ENCODE data around the gene NDRG3.

NDRG3 gene

GRCh38 chr20:36633285-36633772 lies 112.6 kb downstream of the NDRG3 start:
- Histone ChIP-seq H2BK120ac (ENCODE audit: low read depth, low read length) (no peak overlapping the region), H4K8ac (ENCODE audit: low read length) (no peak overlapping the region), H3K27me3 (ENCODE audit: control insufficient read depth in 1 of 2, insufficient read depth in 1 of 2, low read length in 2 of 2) (peaks cover 0 to 9% of the 10 kb centered on the region in 2 experiments), H3K36me3 (ENCODE audit: control insufficient read depth in 1 of 2, insufficient read depth in 2 of 2, low read depth in 1 of 2, low read length in 2 of 2) (no peaks in the 10 kb centered on the region), H3K18ac (ENCODE audit: low read depth in 1 of 2, low read length in 2 of 2) (no peak overlapping the region), H2AK5ac (ENCODE audit: low read length, severe bottlenecking) (no peak overlapping the region), H3K4me2 (ENCODE audit: low read length, poor library complexity, severe bottlenecking) (no peak overlapping the region), H2AFZ (ENCODE audit: low read depth, low read length) (no peak overlapping the region), H3K14ac (ENCODE audit: low read length in 2 of 2) (no peak overlapping the region), H3K9me3 (ENCODE audit: control insufficient read depth, low read length) (no peaks in the 10 kb centered on the region), H3K79me1 (replicated peaks; ENCODE audit: low read length, poor library complexity, severe bottlenecking) (no peaks in the 10 kb centered on the region), H3K27ac (ENCODE audit: low read length, poor library complexity, severe bottlenecking) (no peak overlapping the region), H3K4me1 (ENCODE audit: control insufficient read depth, insufficient read depth, low read depth, low read length) (peaks cover 9% of the 10 kb centered on the region), H4K91ac (ENCODE audit: low read length) (no peak overlapping the region), H2BK12ac (ENCODE audit: low read length in 2 of 2) (no peak overlapping the region), H2BK15ac (ENCODE audit: low read depth, poor library complexity, severe bottlenecking) (no peak overlapping the region), H3K4me3 (ENCODE audit: insufficient read depth in 1 of 2, low read depth in 1 of 2, low read length in 2 of 2) (peak overlapping the region in 1 of 2 experiments; percentile 14), H3K9ac (ENCODE audit: low read length) (no peak overlapping the region), H3K4ac (ENCODE audit: low read depth in 1 of 2, low read length in 2 of 2) (no peak overlapping the region), H3K23ac (ENCODE audit: low read length in 2 of 2) (no peak overlapping the region), H2BK5ac (ENCODE audit: low read depth, low read length, poor library complexity, severe bottlenecking) (no peak overlapping the region)
- DNase-seq, result no peak
- WGBS, result 87% methylated on average over 9 of the region's 9 CpGs

- no peaks in the 10 kb centered on the region for H3K79me1 ChIP-seq (replicated peaks; ENCODE audit: low read length, poor library complexity, severe bottlenecking)
- H3K4me2 ChIP-seq (ENCODE audit: low read length, poor library complexity, severe bottlenecking), result no peak overlapping the region
- no peak overlapping the region for H2BK5ac ChIP-seq (ENCODE audit: low read depth, low read length, poor library complexity, severe bottlenecking)
- no peak for DNase-seq
- H3K18ac ChIP-seq (ENCODE audit: low read depth in 1 of 2, low read length in 2 of 2), result no peak overlapping the region
- no peak overlapping the region for H2BK15ac ChIP-seq (ENCODE audit: low read depth, poor library complexity, severe bottlenecking)
- H4K8ac ChIP-seq (ENCODE audit: low read length), result no peak overlapping the region
- H3K14ac ChIP-seq (ENCODE audit: low read length in 2 of 2), result no peak overlapping the region
- no peaks in the 10 kb centered on the region for H3K36me3 ChIP-seq (ENCODE audit: control insufficient read depth in 1 of 2, insufficient read depth in 2 of 2, low read depth in 1 of 2, low read length in 2 of 2)
- no peak overlapping the region for H3K4ac ChIP-seq (ENCODE audit: low read depth in 1 of 2, low read length in 2 of 2)
- H3K4me3 ChIP-seq (ENCODE audit: insufficient read depth in 1 of 2, low read depth in 1 of 2, low read length in 2 of 2), result no peak overlapping the region
- peaks cover 9% of the 10 kb centered on the region for H3K4me1 ChIP-seq (ENCODE audit: control insufficient read depth, insufficient read depth, low read depth, low read length)
- no peak overlapping the region for H3K9ac ChIP-seq (ENCODE audit: low read length)
- peaks cover 0 to 9% of the 10 kb centered on the region in 2 experiments for H3K27me3 ChIP-seq (ENCODE audit: control insufficient read depth in 1 of 2, insufficient read depth in 1 of 2, low read length in 2 of 2)
- H3K23ac ChIP-seq (ENCODE audit: low read length in 2 of 2), result no peak overlapping the region
- H2AK5ac ChIP-seq (ENCODE audit: low read length, severe bottlenecking), result no peak overlapping the region
- no peak overlapping the region for H3K27ac ChIP-seq (ENCODE audit: low read length, poor library complexity, severe bottlenecking)
- 76% methylated on average over 14 of the region's 14 CpGs for WGBS
- H4K91ac ChIP-seq (ENCODE audit: low read length), result no peak overlapping the region
- H3K9me3 ChIP-seq (ENCODE audit: control insufficient read depth, low read length), result no peaks in the 10 kb centered on the region
- H2BK120ac ChIP-seq (ENCODE audit: low read depth, low read length), result no peak overlapping the region
- H2BK12ac ChIP-seq (ENCODE audit: low read length in 2 of 2), result no peak overlapping the region
- H2AFZ ChIP-seq (ENCODE audit: low read depth, low read length), result no peak overlapping the region
Measured at GRCh38 chr20:36632487-36633284, 113.2 kb downstream of the NDRG3 start.

- H2BK120ac ChIP-seq (ENCODE audit: low read depth, low read length), result no peak overlapping the region
- no peak overlapping the region for H3K18ac ChIP-seq (ENCODE audit: low read depth in 1 of 2, low read length in 2 of 2)
- no peak overlapping the region for H3K14ac ChIP-seq (ENCODE audit: low read length in 2 of 2)
- H2AFZ ChIP-seq (ENCODE audit: low read depth, low read length), result no peak overlapping the region
- no peak overlapping the region for H2BK15ac ChIP-seq (ENCODE audit: low read depth, poor library complexity, severe bottlenecking)
- peak overlapping the region in 1 of 2 experiments; percentile 16 for H3K4ac ChIP-seq (ENCODE audit: low read depth in 1 of 2, low read length in 2 of 2)
- H3K27me3 ChIP-seq (ENCODE audit: control insufficient read depth in 1 of 2, insufficient read depth in 1 of 2, low read length in 2 of 2), result peaks cover 0 to 9% of the 10 kb centered on the region in 2 experiments
- no peak overlapping the region for H4K8ac ChIP-seq (ENCODE audit: low read length)
- no peak overlapping the region for H3K4me2 ChIP-seq (ENCODE audit: low read length, poor library complexity, severe bottlenecking)
- H2AK5ac ChIP-seq (ENCODE audit: low read length, severe bottlenecking), result no peak overlapping the region
- H4K91ac ChIP-seq (ENCODE audit: low read length), result no peak overlapping the region
- H3K36me3 ChIP-seq (ENCODE audit: control insufficient read depth in 1 of 2, insufficient read depth in 2 of 2, low read depth in 1 of 2, low read length in 2 of 2), result no peaks in the 10 kb centered on the region
- H3K4me1 ChIP-seq (ENCODE audit: control insufficient read depth, insufficient read depth, low read depth, low read length), result peaks cover 9% of the 10 kb centered on the region
- no peak overlapping the region for H3K23ac ChIP-seq (ENCODE audit: low read length in 2 of 2)
- H3K9ac ChIP-seq (ENCODE audit: low read length), result no peak overlapping the region
- H3K4me3 ChIP-seq (ENCODE audit: insufficient read depth in 1 of 2, low read depth in 1 of 2, low read length in 2 of 2), result no peak overlapping the region
- H3K9me3 ChIP-seq (ENCODE audit: control insufficient read depth, low read length), result no peaks in the 10 kb centered on the region
- no peaks in the 10 kb centered on the region for H3K79me1 ChIP-seq (replicated peaks; ENCODE audit: low read length, poor library complexity, severe bottlenecking)
- 85% methylated on average over 3 of the region's 3 CpGs for WGBS
- no peak overlapping the region for H2BK12ac ChIP-seq (ENCODE audit: low read length in 2 of 2)
- no peak overlapping the region for H3K27ac ChIP-seq (ENCODE audit: low read length, poor library complexity, severe bottlenecking)
- DNase-seq, result no peak
- no peak overlapping the region for H2BK5ac ChIP-seq (ENCODE audit: low read depth, low read length, poor library complexity, severe bottlenecking)
Measured at GRCh38 chr20:36632147-36632486, 113.8 kb downstream of the NDRG3 start.

GRCh38 chr20:36631646-36632045 lies 114.2 kb downstream of the NDRG3 start:
- Histone ChIP-seq H3K4ac (ENCODE audit: low read depth in 1 of 2, low read length in 2 of 2) (no peak overlapping the region), H3K9me3 (ENCODE audit: control insufficient read depth, low read length) (no peaks in the 10 kb centered on the region), H3K27ac (ENCODE audit: low read length, poor library complexity, severe bottlenecking) (no peak overlapping the region), H2AK5ac (ENCODE audit: low read length, severe bottlenecking) (no peak overlapping the region), H3K27me3 (ENCODE audit: control insufficient read depth in 1 of 2, insufficient read depth in 1 of 2, low read length in 2 of 2) (peaks cover 0 to 9% of the 10 kb centered on the region in 2 experiments), H3K36me3 (ENCODE audit: control insufficient read depth in 1 of 2, insufficient read depth in 2 of 2, low read depth in 1 of 2, low read length in 2 of 2) (no peaks in the 10 kb centered on the region), H2AFZ (ENCODE audit: low read depth, low read length) (no peak overlapping the region), H3K4me2 (ENCODE audit: low read length, poor library complexity, severe bottlenecking) (no peak overlapping the region), H3K4me1 (ENCODE audit: control insufficient read depth, insufficient read depth, low read depth, low read length) (peaks cover 9% of the 10 kb centered on the region), H3K9ac (ENCODE audit: low read length) (no peak overlapping the region), H3K79me1 (replicated peaks; ENCODE audit: low read length, poor library complexity, severe bottlenecking) (no peaks in the 10 kb centered on the region), H3K18ac (ENCODE audit: low read depth in 1 of 2, low read length in 2 of 2) (no peak overlapping the region), H3K4me3 (ENCODE audit: insufficient read depth in 1 of 2, low read depth in 1 of 2, low read length in 2 of 2) (no peak overlapping the region), H2BK120ac (ENCODE audit: low read depth, low read length) (no peak overlapping the region), H3K14ac (ENCODE audit: low read length in 2 of 2) (no peak overlapping the region), H4K8ac (ENCODE audit: low read length) (no peak overlapping the region), H2BK12ac (ENCODE audit: low read length in 2 of 2) (no peak overlapping the region), H2BK5ac (ENCODE audit: low read depth, low read length, poor library complexity, severe bottlenecking) (no peak overlapping the region), H3K23ac (ENCODE audit: low read length in 2 of 2) (no peak overlapping the region), H4K91ac (ENCODE audit: low read length) (no peak overlapping the region), H2BK15ac (ENCODE audit: low read depth, poor library complexity, severe bottlenecking) (no peak overlapping the region)
- 95% methylated on average over 6 of the region's 6 CpGs for WGBS
- DNase-seq, result peak; percentile 16

Measured in mesenchymal stem cell (in vitro differentiated cells and primary cell).